Measurements from ENCODE around the gene CLDN20.
A peak's percentile ranks its signal among the peaks of the same experiment; 100 is the strongest.
"Not testable (repeated sequence)": the region's sequence is repeated elsewhere in the genome, so short reads cannot be mapped to it uniquely, and the experiment has no call there.

The CLDN20 gene

GRCh38 chr6:155270561-155271091 lies 6.8 kb downstream of the CLDN20 start:
- DNase-seq: no peak

GRCh38 chr6:155271145-155271544 lies 7.3 kb downstream of the CLDN20 start:
- DNase-seq: no peak

- no peak for DNase-seq
These were observed 8.8 kb downstream of the CLDN20 start for GRCh38 chr6:155272353-155273232.

GRCh38 chr6:155273431-155273830 lies 9.6 kb downstream of the CLDN20 start:
- DNase-seq: peak; percentile 36

- DNase-seq: no peak
These were observed 10.3 kb downstream of the CLDN20 start for GRCh38 chr6:155274106-155274505.

- DNase-seq: peak; percentile 19
These were observed 10.7 kb downstream of the CLDN20 start for GRCh38 chr6:155274533-155274932.

- no peak for DNase-seq
These were observed 12.1 kb downstream of the CLDN20 start for GRCh38 chr6:155275808-155276480.

GRCh38 chr6:155276638-155277037 lies 12.8 kb downstream of the CLDN20 start:
- no peak for DNase-seq

- no peak for DNase-seq
These were observed 14.7 kb downstream of the CLDN20 start for GRCh38 chr6:155278319-155279049.

GRCh38 chr6:155284775-155285174 lies 21.0 kb downstream of the CLDN20 start:
- DNase-seq: no peak

GRCh38 chr6:155287762-155288161 lies 23.9 kb downstream of the CLDN20 start:
- no peak for DNase-seq

- DNase-seq: no peak
These were observed 26.7 kb downstream of the CLDN20 start for GRCh38 chr6:155290491-155290890.

- DNase-seq: no peak
These were observed 27.5 kb downstream of the CLDN20 start for GRCh38 chr6:155291291-155291690.

- DNase-seq: no peak
These were observed 28.9 kb downstream of the CLDN20 start for GRCh38 chr6:155292711-155293110.

- no peak for DNase-seq
These were observed 33.9 kb downstream of the CLDN20 start for GRCh38 chr6:155297669-155298068.

GRCh38 chr6:155301867-155302266 lies 38.1 kb downstream of the CLDN20 start:
- DNase-seq: no peak

- DNase-seq: no peak
These were observed 39.6 kb downstream of the CLDN20 start for GRCh38 chr6:155303361-155303870.

- no peak for DNase-seq
These were observed 43.1 kb downstream of the CLDN20 start for GRCh38 chr6:155306958-155307357.

- DNase-seq: no peak
These were observed 45.3 kb downstream of the CLDN20 start for GRCh38 chr6:155309150-155309549.

- DNase-seq: no peak
These were observed 46.8 kb downstream of the CLDN20 start for GRCh38 chr6:155310596-155310995.

GRCh38 chr6:155311086-155311485 lies 47.3 kb downstream of the CLDN20 start:
- DNase-seq: no peak

- DNase-seq: no peak
These were observed 47.8 kb downstream of the CLDN20 start for GRCh38 chr6:155311583-155311982.

- DNase-seq: not testable (repeated sequence)
These were observed 49.1 kb downstream of the CLDN20 start for GRCh38 chr6:155312950-155313349.
